ENCODE measurements around the gene PHETA1. TPM values are rescaled to one million over a fixed set of nuclear protein-coding genes. Genes with fewer than 3 reads are reported as not detected.
"Not testable (repeated sequence)": the region's sequence is repeated elsewhere in the genome, so short reads cannot be mapped to it uniquely, and the experiment has no call there.

Gene PHETA1
- total and polyA plus RNA-seq, 2 donors, result 1.3 to 4.4 TPM

DNA sequence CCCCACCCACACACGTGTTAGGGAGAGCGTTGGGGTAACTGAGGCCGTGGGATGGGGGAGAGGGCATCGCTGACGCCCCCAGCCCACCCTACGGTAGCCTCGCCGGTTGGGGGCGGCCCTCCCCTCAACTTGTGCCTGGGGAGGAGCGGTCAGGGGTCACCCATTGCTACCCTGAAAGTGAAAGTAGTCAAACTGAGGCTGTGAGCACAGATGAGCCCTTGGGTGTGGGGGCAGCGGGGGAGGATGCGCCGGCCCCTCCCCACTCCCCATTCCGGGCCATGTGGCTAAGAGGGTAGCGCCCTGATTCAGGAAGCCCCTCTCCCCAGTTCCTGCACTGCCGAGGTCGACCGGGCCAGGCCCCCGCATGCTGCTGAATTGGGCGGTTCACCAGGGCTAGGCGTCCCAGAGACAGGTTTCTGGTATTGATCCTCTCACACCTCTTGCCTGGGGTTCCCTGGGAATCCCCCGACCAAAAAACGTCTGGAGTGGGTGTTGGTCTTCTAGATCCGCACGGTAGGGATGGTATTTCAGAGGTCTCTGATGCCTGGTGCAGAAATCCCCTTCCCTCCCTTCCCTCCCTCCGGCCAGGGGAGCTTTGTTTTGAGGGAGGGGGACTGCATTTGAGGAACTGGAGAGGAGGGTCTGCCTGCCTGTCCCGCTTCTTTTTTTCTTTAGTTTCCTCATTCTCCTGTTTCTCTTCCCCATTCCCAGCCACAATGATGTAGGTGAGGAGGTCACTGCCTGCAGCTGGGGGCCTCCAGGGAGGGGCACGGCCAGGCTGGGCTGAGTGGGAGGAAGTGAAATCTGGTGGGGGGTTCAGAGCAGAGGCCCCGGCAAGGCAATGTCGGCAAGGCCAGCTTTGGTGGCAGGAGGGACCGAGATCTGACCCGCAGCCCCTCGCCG, 37.8 kb upstream of the PHETA1 start:
- H3K4me3 ChIP-seq (ENCODE audit: low read length in 2 of 2), result peak overlapping the region; percentile 88 to 89
- WGBS, result 3% methylated on average over 34 of the region's 34 CpGs
- H3K27me3 ChIP-seq (ENCODE audit: control insufficient read depth in 2 of 2, insufficient read depth in 1 of 2, low read length in 1 of 2), result peaks cover 3 to 17% of the 10 kb centered on the region in 2 donors
- peaks cover 38 to 83% of the 10 kb centered on the region in 2 donors for H3K4me1 ChIP-seq (ENCODE audit: control insufficient read depth in 2 of 2, insufficient read depth in 2 of 2, low read length in 2 of 2)
- peak in 1 of 9 donors; percentile 58 for DNase-seq (ENCODE audit: low read depth in 6 of 9, low spot score in 9 of 9)
- peaks cover 3 to 7% of the 10 kb centered on the region in 2 donors for H3K36me3 ChIP-seq (ENCODE audit: control insufficient read depth in 2 of 2, insufficient read depth in 2 of 2, low read length in 1 of 2)
- H3K9me3 ChIP-seq (ENCODE audit: control insufficient read depth in 2 of 2, insufficient read depth in 1 of 2, low read length in 1 of 2), result no peaks in the 10 kb centered on the region
- peak overlapping the region; percentile 80 to 91 for H3K27ac ChIP-seq (ENCODE audit: low read depth in 1 of 2, low read length in 1 of 2)

DNA sequence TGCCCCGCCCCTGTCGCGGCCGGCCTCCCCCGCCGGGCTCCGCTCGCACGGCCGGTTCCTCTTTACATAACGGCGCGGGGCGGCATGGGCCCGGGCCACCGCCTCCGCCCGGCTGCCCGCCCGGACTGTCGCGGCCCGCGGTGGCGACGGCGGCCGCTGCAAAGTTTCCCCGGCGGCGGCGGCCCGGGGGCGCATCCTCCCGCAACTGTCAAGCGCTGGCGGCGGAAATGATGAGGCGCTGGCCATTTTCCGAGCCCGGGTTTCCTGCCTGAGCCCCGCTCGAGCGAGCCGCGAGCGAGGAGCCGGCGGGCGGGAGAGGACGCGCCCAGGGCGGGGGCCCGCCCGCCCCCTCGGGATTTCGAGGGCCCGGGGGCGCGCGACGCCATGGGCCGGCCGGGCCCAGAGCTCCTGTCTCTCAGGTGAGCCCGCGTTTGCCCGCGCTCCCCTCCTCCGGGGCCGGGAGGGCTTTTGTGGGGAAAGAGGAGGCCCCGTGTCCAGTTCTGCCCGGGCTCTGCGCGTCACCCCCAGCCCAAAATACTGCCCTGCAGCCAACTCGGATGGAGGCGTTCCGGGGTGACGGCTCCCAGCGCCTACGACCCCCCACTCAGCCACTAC, 37.1 kb upstream of the PHETA1 start, which contains the start of gene SH2B3:
Gene SH2B3, plus strand, starts transcription at position 65 of the 615 bp plus-strand sequence. CDS start 12,223 bp downstream, outside the sequence.
- Histone ChIP-seq H3K36me3 (ENCODE audit: control insufficient read depth in 2 of 2, insufficient read depth in 2 of 2, low read length in 1 of 2) (peaks cover 3 to 7% of the 10 kb centered on the region in 2 donors), H3K27ac (ENCODE audit: low read depth in 1 of 2, low read length in 1 of 2) (peak within 1 kb of the TSS; percentile 80 to 91), H3K27me3 (ENCODE audit: control insufficient read depth in 2 of 2, insufficient read depth in 1 of 2, low read length in 1 of 2) (peaks cover 3 to 17% of the 10 kb centered on the region in 2 donors), H3K9me3 (ENCODE audit: control insufficient read depth in 2 of 2, insufficient read depth in 1 of 2, low read length in 1 of 2) (no peaks in the 10 kb centered on the region), H3K4me3 (ENCODE audit: low read length in 2 of 2) (peak within 1 kb of the TSS; percentile 88 to 89), H3K4me1 (ENCODE audit: control insufficient read depth in 2 of 2, insufficient read depth in 2 of 2, low read length in 2 of 2) (peaks cover 37 to 75% of the 10 kb centered on the region in 2 donors)
- peak in 4 of 9 donors; percentile 65 to 87 (median 72) for DNase-seq (ENCODE audit: low read depth in 6 of 9, low spot score in 9 of 9)
- under 1% methylated on average over 80 of the region's 80 CpGs for WGBS

DNA sequence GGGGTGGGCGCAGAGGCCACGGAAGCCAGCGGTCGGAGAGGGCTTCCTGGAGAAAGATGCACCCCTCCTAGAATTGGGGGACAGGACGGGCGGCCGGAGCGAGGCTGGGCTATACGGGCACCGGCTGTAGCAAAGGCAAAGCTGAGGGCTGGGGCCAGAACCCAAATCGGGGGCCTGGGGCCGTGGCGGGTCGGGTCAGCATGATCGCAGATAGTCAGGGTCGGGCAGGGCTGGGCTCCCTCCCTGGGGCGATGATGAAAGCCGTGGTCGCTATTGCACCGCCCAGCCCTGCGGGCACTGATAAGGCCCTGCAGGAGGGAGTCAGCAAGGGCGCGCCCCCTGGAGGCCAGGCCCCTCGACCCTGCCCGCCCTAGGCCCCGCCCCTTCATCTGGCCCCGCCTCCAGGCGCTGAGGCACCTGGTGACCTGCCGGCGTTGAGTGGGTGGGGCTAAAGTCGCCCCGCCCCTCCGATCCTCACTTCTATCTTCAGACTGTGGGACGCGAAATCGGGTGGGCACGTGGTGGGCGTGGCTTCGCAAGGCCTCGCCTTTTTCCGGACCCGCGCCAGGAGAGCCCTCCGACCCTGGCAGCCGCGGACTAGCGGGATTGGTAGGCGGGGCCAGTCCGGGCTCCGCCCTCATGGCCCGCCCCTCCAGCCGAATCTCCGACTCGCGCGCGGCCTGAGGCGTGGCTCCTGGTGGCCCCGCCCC, 36.4 kb upstream of the PHETA1 start:
- H3K36me3 ChIP-seq (ENCODE audit: control insufficient read depth in 2 of 2, insufficient read depth in 2 of 2, low read length in 1 of 2), result peaks cover 3 to 7% of the 10 kb centered on the region in 2 donors
- peak; percentile 90 to 98 (median 93) for DNase-seq (ENCODE audit: low read depth in 6 of 9, low spot score in 9 of 9)
- H3K4me3 ChIP-seq (ENCODE audit: low read length in 2 of 2), result peak overlapping the region; percentile 43 to 88
- H3K4me1 ChIP-seq (ENCODE audit: control insufficient read depth in 2 of 2, insufficient read depth in 2 of 2, low read length in 2 of 2), result peaks cover 35 to 69% of the 10 kb centered on the region in 2 donors
- H3K9me3 ChIP-seq (ENCODE audit: control insufficient read depth in 2 of 2, insufficient read depth in 1 of 2, low read length in 1 of 2), result no peaks in the 10 kb centered on the region
- peak overlapping the region; percentile 73 to 91 for H3K27ac ChIP-seq (ENCODE audit: low read depth in 1 of 2, low read length in 1 of 2)
- peaks cover 3 to 17% of the 10 kb centered on the region in 2 donors for H3K27me3 ChIP-seq (ENCODE audit: control insufficient read depth in 2 of 2, insufficient read depth in 1 of 2, low read length in 1 of 2)
- WGBS, result 1% methylated on average over 59 of the region's 59 CpGs

DNA sequence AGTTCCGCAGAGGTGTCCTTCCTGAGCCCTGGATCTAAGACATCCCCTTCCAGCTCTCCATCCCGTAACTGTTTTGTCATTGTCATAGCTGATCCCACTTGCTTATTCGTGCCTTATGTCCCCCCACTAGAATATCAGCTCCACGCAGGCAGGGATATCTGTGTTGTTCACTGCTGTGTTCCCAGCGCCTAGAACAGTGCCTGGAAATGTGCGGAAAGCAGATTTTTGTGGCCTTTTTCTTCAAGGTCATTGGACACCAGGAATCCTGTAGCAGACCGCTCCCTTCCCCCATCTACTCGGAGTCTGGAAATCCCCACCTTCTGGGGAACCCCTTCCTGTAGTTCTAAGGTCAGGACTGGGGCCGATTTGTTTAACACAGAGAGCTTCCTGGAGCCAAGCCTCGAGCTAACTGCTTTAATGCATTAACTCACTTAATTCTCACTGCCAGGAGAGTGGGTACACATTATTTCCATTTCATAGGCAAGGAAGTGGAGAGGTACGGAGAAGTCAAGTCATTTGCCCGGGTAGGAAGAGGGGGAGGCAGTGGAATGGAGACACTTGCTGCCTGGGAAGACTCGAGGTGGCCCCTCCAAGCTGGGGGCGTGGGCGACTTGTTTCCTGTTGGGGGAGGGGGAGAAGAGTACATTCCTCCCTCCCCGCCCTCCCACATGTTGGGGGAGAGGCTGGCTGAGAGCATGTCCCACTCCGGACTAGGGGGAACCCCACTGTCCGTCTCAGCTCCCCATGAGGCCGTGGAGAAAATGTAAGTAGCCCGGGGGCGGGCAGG, 35.7 kb upstream of the PHETA1 start:
- peak in 2 of 9 donors; percentile 44 to 63 for DNase-seq (ENCODE audit: low read depth in 6 of 9, low spot score in 9 of 9)
- peak overlapping the region; percentile 73 to 83 for H3K27ac ChIP-seq (ENCODE audit: low read depth in 1 of 2, low read length in 1 of 2)
- H3K4me3 ChIP-seq (ENCODE audit: low read length in 2 of 2), result peak overlapping the region; percentile 43 to 88
- peaks cover 28 to 61% of the 10 kb centered on the region in 2 donors for H3K4me1 ChIP-seq (ENCODE audit: control insufficient read depth in 2 of 2, insufficient read depth in 2 of 2, low read length in 2 of 2)
- H3K9me3 ChIP-seq (ENCODE audit: control insufficient read depth in 2 of 2, insufficient read depth in 1 of 2, low read length in 1 of 2), result no peaks in the 10 kb centered on the region
- peaks cover 3% of the 10 kb centered on the region in 2 donors for H3K36me3 ChIP-seq (ENCODE audit: control insufficient read depth in 2 of 2, insufficient read depth in 2 of 2, low read length in 1 of 2)
- H3K27me3 ChIP-seq (ENCODE audit: control insufficient read depth in 2 of 2, insufficient read depth in 1 of 2, low read length in 1 of 2), result peaks cover 3 to 17% of the 10 kb centered on the region in 2 donors
- WGBS, result 39% methylated on average over 21 of the region's 21 CpGs

DNA sequence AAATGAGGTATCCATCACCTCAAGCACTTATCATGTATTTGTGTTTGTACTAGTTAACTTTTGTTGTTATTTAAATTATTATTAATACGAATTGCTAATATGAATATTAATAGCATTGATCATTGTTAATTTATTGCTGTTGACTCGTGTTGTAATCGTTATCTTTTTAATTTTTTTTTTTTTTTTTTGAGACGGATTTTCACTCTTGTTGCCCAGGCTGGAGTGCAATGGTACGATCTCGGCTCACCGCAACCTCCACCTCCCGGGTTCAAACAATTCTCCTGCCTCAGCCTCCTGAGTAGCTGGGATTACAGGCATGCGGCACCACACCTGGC, 33.6 kb upstream of the PHETA1 start:
- not testable (repeated sequence) for H3K36me3 ChIP-seq (ENCODE audit: control insufficient read depth in 2 of 2, insufficient read depth in 2 of 2, low read length in 1 of 2); H3K27ac ChIP-seq (ENCODE audit: low read depth in 1 of 2, low read length in 1 of 2); DNase-seq (ENCODE audit: low read depth in 6 of 9, low spot score in 9 of 9); H3K4me3 ChIP-seq (ENCODE audit: low read length in 2 of 2); H3K9me3 ChIP-seq (ENCODE audit: control insufficient read depth in 2 of 2, insufficient read depth in 1 of 2, low read length in 1 of 2)
- Histone ChIP-seq H3K4me1 (ENCODE audit: control insufficient read depth in 2 of 2, insufficient read depth in 2 of 2, low read length in 2 of 2) (peaks cover 18 to 45% of the 10 kb centered on the region in 2 donors), H3K27me3 (ENCODE audit: control insufficient read depth in 2 of 2, insufficient read depth in 1 of 2, low read length in 1 of 2) (peaks cover 3 to 17% of the 10 kb centered on the region in 2 donors)
- WGBS, result 85% methylated on average over 9 of the region's 9 CpGs

DNA sequence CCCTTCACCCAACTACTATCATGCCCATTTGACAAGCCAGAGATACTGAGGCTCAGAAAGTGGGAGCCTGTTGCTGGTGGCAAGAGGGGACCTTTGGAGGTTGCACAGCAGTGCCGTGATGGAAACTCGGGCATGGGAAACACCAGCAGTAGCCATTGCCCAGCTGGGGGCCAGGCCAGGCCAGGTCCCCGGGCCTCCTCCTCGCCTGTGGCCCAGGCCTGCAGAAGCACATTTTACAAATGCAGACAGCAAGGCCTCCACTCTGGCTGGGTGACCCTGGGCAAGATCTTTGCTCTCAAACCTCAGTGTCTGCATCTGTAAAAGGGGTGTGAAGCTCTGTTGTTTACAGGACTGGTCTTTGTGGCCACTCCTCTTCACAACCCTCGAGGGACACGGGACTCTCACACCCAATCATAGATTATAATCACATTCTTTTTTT, 32.3 kb upstream of the PHETA1 start:
- Histone ChIP-seq H3K4me3 (ENCODE audit: low read length in 2 of 2) (no peak overlapping the region), H3K4me1 (ENCODE audit: control insufficient read depth in 2 of 2, insufficient read depth in 2 of 2, low read length in 2 of 2) (peaks cover 9 to 40% of the 10 kb centered on the region in 2 donors), H3K27ac (ENCODE audit: low read depth in 1 of 2, low read length in 1 of 2) (no peak overlapping the region), H3K36me3 (ENCODE audit: control insufficient read depth in 2 of 2, insufficient read depth in 2 of 2, low read length in 1 of 2) (no peaks in the 10 kb centered on the region), H3K9me3 (ENCODE audit: control insufficient read depth in 2 of 2, insufficient read depth in 1 of 2, low read length in 1 of 2) (no peaks in the 10 kb centered on the region), H3K27me3 (ENCODE audit: control insufficient read depth in 2 of 2, insufficient read depth in 1 of 2, low read length in 1 of 2) (peaks cover 3 to 17% of the 10 kb centered on the region in 2 donors)
- 98% methylated on average over 6 of the region's 6 CpGs for WGBS
- DNase-seq (ENCODE audit: low read depth in 6 of 9, low spot score in 9 of 9), result no peak

DNA sequence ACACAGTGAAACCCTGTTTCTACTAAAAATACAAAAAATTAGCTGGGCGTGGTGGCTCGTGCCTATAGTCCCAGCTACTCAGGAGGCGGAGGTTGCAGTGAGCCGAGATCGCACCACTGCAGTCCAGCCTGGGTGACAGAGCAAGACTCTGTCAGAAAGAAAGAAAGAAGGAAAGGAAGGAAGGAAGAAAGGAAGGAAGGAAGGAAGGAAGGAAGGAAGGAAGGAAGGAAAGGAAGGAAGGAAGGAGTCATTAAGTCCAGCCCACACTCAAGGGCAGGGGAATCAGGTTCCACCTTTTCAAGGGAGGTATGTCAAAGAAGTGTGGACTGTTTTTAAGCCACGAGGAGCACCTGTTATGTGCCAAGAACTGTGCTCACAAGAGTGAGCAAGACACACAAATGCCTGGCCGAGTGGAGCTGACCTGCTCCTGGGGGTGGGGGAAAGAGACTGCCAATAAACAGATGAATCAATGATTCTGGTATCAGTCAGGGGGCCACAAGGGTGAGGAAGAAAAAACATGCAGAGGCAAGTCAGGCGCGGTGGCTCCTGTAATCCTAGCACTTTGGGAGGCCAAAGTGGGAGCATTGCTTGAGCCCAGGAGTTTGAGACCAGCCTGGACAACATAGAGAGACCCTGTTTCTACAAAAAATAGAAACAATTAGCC, 31.0 kb upstream of the PHETA1 start:
- Histone ChIP-seq H3K4me1 (ENCODE audit: control insufficient read depth in 2 of 2, insufficient read depth in 2 of 2, low read length in 2 of 2) (peaks cover 3 to 34% of the 10 kb centered on the region in 2 donors), H3K27me3 (ENCODE audit: control insufficient read depth in 2 of 2, insufficient read depth in 1 of 2, low read length in 1 of 2) (peaks cover 3 to 13% of the 10 kb centered on the region in 2 donors)
- H3K36me3 ChIP-seq (ENCODE audit: control insufficient read depth in 2 of 2, insufficient read depth in 2 of 2, low read length in 1 of 2); H3K4me3 ChIP-seq (ENCODE audit: low read length in 2 of 2); DNase-seq (ENCODE audit: low read depth in 6 of 9, low spot score in 9 of 9); H3K9me3 ChIP-seq (ENCODE audit: control insufficient read depth in 2 of 2, insufficient read depth in 1 of 2, low read length in 1 of 2); H3K27ac ChIP-seq (ENCODE audit: low read depth in 1 of 2, low read length in 1 of 2): not testable (repeated sequence)
- WGBS, result 97% methylated on average over 9 of the region's 9 CpGs

DNA sequence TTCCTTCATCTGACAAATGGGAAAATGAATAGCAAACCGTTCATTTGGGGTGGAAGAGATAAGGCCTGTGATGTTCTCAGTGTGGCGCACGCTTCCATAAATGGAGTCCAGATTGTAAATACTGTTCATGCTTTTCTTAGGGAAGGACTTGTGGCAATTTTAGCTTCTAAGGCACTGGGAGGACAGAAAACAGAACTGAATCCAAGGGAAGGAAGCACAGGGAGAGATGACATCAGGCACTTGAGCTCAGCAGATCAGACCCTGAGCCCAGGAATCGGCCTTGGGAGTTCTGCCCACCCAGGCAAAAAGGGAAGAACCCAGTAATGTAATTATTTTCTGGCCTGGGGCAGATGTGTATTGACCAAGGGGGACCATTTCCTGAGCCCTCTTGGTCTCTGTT, 29.6 kb upstream of the PHETA1 start:
- peaks cover 0 to 21% of the 10 kb centered on the region in 2 donors for H3K4me1 ChIP-seq (ENCODE audit: control insufficient read depth in 2 of 2, insufficient read depth in 2 of 2, low read length in 2 of 2)
- no peak overlapping the region for H3K4me3 ChIP-seq (ENCODE audit: low read length in 2 of 2)
- no peak overlapping the region for H3K27ac ChIP-seq (ENCODE audit: low read depth in 1 of 2, low read length in 1 of 2)
- H3K27me3 ChIP-seq (ENCODE audit: control insufficient read depth in 2 of 2, insufficient read depth in 1 of 2, low read length in 1 of 2), result peaks cover 0 to 8% of the 10 kb centered on the region in 2 donors
- 96% methylated on average over 4 of the region's 4 CpGs for WGBS
- H3K9me3 ChIP-seq (ENCODE audit: control insufficient read depth in 2 of 2, insufficient read depth in 1 of 2, low read length in 1 of 2), result no peaks in the 10 kb centered on the region
- no peaks in the 10 kb centered on the region for H3K36me3 ChIP-seq (ENCODE audit: control insufficient read depth in 2 of 2, insufficient read depth in 2 of 2, low read length in 1 of 2)
- DNase-seq (ENCODE audit: low read depth in 6 of 9, low spot score in 9 of 9), result no peak

All from thymus (tissue), 11 donors.